ENCODE data around the gene EZH1.

EZH1 gene

DNA sequence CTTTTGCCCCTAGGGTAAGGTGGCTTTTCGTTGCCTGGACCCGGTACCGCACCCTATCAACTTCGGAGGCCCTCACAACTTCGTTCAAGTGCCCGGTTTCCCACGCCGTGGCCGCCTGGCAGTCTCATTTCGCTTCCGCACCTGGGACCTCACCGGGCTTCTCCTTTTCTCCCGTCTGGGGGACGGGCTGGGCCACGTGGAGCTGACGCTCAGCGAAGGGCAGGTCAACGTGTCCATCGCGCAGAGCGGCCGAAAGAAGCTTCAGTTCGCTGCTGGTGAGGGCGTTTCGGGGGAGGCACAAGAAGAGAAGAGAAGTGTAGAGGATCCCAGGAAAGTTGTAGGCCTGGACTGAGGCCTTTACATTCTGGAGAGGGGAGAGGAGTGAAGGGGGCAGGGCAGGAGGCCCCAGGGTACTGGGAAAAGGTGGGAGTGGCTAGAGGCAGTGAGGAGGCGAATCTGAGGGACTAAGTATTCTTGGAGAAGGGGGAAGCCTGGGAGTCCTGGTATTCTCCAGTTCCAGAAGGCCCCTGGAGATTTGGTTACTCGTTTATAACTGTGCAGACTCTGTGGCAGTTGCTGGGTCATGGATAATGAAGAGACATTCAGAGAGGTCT is 57.0 kb downstream of the EZH1 start:
- TF ChIP-seq, protein P1, sequence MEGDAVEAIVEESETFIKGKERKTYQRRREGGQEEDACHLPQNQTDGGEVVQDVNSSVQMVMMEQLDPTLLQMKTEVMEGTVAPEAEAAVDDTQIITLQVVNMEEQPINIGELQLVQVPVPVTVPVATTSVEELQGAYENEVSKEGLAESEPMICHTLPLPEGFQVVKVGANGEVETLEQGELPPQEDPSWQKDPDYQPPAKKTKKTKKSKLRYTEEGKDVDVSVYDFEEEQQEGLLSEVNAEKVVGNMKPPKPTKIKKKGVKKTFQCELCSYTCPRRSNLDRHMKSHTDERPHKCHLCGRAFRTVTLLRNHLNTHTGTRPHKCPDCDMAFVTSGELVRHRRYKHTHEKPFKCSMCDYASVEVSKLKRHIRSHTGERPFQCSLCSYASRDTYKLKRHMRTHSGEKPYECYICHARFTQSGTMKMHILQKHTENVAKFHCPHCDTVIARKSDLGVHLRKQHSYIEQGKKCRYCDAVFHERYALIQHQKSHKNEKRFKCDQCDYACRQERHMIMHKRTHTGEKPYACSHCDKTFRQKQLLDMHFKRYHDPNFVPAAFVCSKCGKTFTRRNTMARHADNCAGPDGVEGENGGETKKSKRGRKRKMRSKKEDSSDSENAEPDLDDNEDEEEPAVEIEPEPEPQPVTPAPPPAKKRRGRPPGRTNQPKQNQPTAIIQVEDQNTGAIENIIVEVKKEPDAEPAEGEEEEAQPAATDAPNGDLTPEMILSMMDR (IDR thresholded peaks at IDR 0.05; ENCODE audit: insufficient read depth, low read depth, low read length, missing control alignments): no peak
- DNase-seq (ENCODE audit: low read depth): no peak
- H3K4me3 ChIP-seq (ENCODE audit: low read depth, low read length): no peak overlapping the region

DNA sequence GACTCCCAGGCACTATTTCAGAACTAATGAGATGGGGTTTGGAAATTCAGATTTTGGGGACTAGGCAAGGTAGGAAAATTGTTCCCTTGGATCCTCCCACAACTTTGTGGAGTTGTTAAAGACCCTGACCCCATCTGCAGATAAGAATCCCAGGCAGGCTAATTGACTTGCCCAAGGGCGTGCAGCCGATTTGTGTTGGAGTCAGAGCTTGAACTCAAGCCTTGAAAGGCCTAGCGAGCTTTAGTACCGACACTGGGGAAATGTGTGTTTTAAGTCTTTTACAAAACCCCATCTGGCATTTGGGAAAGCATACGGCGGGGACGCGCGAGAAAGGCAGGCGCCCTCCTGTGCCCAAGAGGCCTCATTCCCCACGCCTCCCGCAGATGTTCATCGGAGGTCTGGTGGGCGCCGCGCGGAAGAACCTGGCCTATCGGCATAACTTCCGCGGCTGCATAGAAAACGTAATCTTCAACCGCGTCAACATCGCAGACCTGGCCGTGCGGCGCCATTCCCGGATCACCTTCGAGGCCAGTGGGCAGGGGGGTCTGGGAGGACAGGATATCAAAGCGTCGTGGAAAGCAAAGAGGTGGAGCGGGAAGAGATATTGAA is 58.2 kb downstream of the EZH1 start:
- no peak for DNase-seq (ENCODE audit: low read depth)
- TF ChIP-seq, protein P1 (IDR thresholded peaks at IDR 0.05; ENCODE audit: insufficient read depth, low read depth, low read length, missing control alignments): no peak
- no peak overlapping the region for H3K4me3 ChIP-seq (ENCODE audit: low read depth, low read length)

DNA sequence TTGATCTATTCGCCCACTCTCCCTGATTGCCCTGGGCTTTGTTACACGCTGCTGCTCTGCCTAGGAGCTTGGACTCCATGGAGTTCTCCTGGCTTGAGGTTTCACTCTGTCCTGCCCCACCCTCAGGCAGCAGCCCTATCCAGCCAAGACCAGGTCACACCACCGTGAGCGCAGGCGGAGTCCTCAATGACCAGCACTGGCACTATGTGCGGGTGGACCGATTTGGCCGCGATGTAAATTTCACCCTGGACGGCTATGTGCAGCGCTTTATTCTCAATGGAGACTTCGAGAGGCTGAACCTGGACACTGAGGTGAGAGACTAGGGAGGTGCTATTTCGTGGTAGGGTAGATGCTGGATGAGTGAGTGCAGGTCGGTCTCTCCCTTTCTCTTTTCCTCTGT is 59.0 kb downstream of the EZH1 start:
- DNase-seq (ENCODE audit: low read depth): no peak
- TF ChIP-seq, protein P1 (IDR thresholded peaks at IDR 0.05; ENCODE audit: insufficient read depth, low read depth, low read length, missing control alignments): no peak
- no peak overlapping the region for H3K4me3 ChIP-seq (ENCODE audit: low read depth, low read length)

DNA sequence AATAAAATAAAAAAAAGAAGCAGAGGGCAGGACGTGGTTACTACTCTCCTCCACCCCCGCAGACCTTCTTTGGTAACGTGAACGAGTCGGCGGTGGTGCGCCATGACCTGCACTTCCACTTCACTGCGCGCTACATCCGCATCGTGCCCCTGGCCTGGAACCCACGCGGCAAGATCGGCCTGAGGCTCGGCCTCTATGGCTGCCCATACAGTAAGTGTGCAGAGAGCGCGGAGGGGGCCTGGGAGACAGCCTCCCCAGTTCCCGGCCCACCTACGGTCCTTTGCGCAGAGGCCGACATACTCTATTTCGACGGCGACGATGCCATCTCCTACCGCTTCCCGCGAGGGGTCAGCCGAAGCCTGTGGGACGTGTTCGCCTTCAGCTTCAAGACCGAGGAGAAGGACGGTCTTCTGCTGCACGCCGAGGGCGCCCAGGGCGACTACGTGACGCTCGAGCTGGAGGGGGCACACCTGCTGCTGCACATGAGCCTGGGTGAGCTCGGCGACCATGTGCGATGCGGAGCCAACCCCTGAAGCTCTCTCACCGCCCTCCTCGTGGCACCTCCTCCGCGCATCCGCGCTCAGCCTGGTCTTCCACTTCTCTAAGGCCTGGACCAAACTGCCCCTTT is 59.8 kb downstream of the EZH1 start:
- TF ChIP-seq, protein P1 (IDR thresholded peaks at IDR 0.05; ENCODE audit: insufficient read depth, low read depth, low read length, missing control alignments): no peak
- no peak overlapping the region for H3K4me3 ChIP-seq (ENCODE audit: low read depth, low read length)
- DNase-seq (ENCODE audit: low read depth): no peak

DNA sequence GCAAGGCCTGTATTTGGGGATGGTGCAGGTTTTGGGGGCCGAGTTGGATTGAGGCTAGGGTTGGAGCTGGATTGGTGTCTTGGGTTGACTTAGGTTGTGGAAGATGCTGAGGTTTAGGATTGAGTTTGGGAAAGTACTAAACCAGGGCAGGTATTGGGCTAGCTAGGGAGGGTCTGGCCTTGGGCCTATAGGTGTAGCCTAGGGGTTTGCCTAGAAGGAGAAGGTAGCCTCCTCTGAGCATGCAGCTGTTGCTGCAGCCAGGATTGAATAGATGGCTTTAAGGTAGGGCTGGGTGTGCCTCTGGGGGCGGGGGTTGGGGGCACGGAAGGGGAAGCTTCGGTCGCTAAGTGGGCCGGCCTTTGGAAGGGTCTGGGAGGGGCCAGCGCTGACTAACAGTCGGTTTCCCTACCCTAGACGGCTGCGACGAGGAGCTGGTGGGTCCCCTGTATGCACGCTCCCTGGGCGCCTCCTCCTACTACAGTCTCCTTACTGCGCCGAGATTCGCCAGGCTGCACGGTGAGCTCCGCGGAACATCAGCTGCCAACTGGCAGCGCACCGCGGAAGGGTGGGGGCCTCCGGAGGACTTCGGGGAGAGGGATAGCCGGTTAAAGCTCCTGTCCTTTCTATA is 61.3 kb downstream of the EZH1 start:
- TF ChIP-seq, protein P1 (IDR thresholded peaks at IDR 0.05; ENCODE audit: insufficient read depth, low read depth, low read length, missing control alignments): no peak
- peak; percentile 47 for DNase-seq (ENCODE audit: low read depth)
- H3K4me3 ChIP-seq (ENCODE audit: low read depth, low read length): peak overlapping the region; percentile 83

DNA sequence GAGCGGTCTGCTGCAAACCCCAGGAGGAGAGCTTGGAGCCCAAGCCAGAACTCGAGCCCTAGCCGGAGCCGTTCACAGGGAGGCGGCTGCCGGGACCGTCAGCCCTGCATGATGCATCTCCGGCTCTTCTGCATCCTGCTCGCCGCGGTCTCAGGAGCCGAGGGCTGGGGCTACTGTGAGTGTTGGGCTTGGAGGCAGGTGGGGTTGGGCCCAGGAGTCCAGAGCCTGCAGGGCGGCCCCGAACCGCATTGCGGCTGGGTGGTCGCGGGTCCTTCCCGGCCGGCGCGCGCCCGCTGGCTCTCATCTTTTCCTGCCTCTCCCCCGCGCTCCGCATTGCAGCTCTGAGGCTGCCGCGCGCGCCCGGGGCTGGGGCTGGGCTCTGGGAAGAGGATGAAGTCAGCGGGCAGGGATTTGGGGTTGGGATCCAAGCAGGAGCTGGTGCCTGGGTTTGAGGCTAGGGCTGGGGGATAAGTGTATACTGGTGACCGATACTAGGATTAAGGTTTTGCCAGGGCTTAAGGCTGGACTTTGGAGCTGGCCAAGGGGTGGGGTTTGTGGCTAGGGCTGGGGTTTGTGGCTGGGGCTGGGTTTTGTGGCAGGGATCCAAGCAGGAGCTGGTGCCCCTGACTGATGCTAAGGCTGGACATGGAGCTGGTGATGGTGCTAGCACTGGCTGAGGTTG is 62.0 kb downstream of the EZH1 start:
- peak; percentile 56 for DNase-seq (ENCODE audit: low read depth)
- H3K4me3 ChIP-seq (ENCODE audit: low read depth, low read length): peak overlapping the region; percentile 83
- TF ChIP-seq, protein P1 (IDR thresholded peaks at IDR 0.05; ENCODE audit: insufficient read depth, low read depth, low read length, missing control alignments): no peak
